IMR-90 (cell line): ENCODE data around the gene RIT1. TPM values are rescaled to one million over a fixed set of nuclear protein-coding genes. Genes with fewer than 3 reads are reported as not detected.
A peak's percentile ranks its signal among the peaks of the same experiment; 100 is the strongest.

Source experiments
- ATAC-seq: fragments of 200-7000 bp; cut with Tn5 transposase; 2 replicates; pipeline ENCODE4 v1.9.1; 2020; ENCODE audit warnings: low read depth, mild to moderate bottlenecking, moderate library complexity
- BruUV-seq: library from RNA; stranded (reverse); fragments of 400-500 nt; replicated peaks from 2 replicates; lab custom pipeline; 2021; lab: Mats Ljungman, UMichigan
- CTCF ChIA-PET: fragments of 300-600 bp; formaldehyde crosslinking; extraction: SDS; loops from one replicate; lab custom pipeline; 2021; ENCODE audit warnings: antibody characterized with exemption; lab: Yijun Ruan, JAX
- POLR2A ChIA-PET: fragments of 300-600 bp; sonication (Branson Sonifier 250); formaldehyde crosslinking; loops from one replicate; lab custom pipeline; 2022; ENCODE audit warnings: antibody characterized with exemption; ENCODE audit not compliant: unreplicated experiment; lab: Charles Lee
- DNase-seq: peaks from one replicate; pipeline ENCODE4 v3.0.0; 2013
- H2AFZ ChIP-seq: replicated peaks from 2 replicates; pipeline ENCODE3; 2013; ENCODE audit warnings: low read length, mild to moderate bottlenecking; ENCODE audit not compliant: poor library complexity
- H2AK5ac ChIP-seq: 2 replicates; pipeline ENCODE4 v1.6.1; 2013; ENCODE audit warnings: low read depth, low read length, inconsistent platforms
- H2AK9ac ChIP-seq: replicated peaks from 2 replicates; pipeline ENCODE3; 2013; ENCODE audit warnings: mild to moderate bottlenecking, low read depth, low read length, moderate library complexity; ENCODE audit not compliant: poor library complexity
- H2BK120ac ChIP-seq: 2 replicates; pipeline ENCODE4 v1.6.1; 2013; ENCODE audit warnings: low read depth, low read length, inconsistent platforms
- H2BK15ac ChIP-seq: 3 replicates; pipeline ENCODE4 v1.6.1; 2013; ENCODE audit warnings: low read depth, low read length, inconsistent platforms
- H2BK20ac ChIP-seq: 2 replicates; pipeline ENCODE4 v1.6.1; 2013; ENCODE audit warnings: low read depth, mild to moderate bottlenecking, inconsistent platforms, low read length, moderate library complexity
- H2BK5ac ChIP-seq: 2 replicates; pipeline ENCODE4 v1.6.1; 2013; ENCODE audit warnings: mild to moderate bottlenecking, low read depth, low read length, inconsistent platforms; ENCODE audit not compliant: poor library complexity, severe bottlenecking
- H3K14ac ChIP-seq: replicated peaks from 2 replicates; pipeline ENCODE4 v1.6.1; 2013; ENCODE audit warnings: low read depth, low read length, inconsistent platforms
- H3K18ac ChIP-seq: 2 replicates; pipeline ENCODE4 v1.6.1; 2013; ENCODE audit warnings: low read depth, low read length, control low read depth
- H3K23ac ChIP-seq: 2 replicates; pipeline ENCODE4 v1.6.1; 2013; ENCODE audit warnings: low read depth, low read length, inconsistent platforms
- H3K27ac ChIP-seq: 2 replicates; pipeline ENCODE4 v1.5.1; 2013; ENCODE audit warnings: mild to moderate bottlenecking, control low read depth, low read length; ENCODE audit not compliant: insufficient read depth
- H3K27me3 ChIP-seq: 2 replicates; pipeline ENCODE4 v1.6.1; 2013; ENCODE audit warnings: low read length; ENCODE audit not compliant: control insufficient read depth, insufficient read depth
- H3K36me3 ChIP-seq: 2 replicates; pipeline ENCODE4 v1.6.1; 2013; ENCODE audit warnings: low read length, mixed read lengths; ENCODE audit not compliant: control insufficient read depth, insufficient read depth
- H3K4ac ChIP-seq: 2 replicates; pipeline ENCODE4 v1.6.1; 2013; ENCODE audit warnings: low read depth, low read length, inconsistent platforms
- H3K4me1 ChIP-seq: 2 replicates; pipeline ENCODE4 v1.6.1; 2013; ENCODE audit warnings: low read length, mixed read lengths; ENCODE audit not compliant: control insufficient read depth, insufficient read depth
- H3K4me2 ChIP-seq: 2 replicates; pipeline ENCODE4 v1.6.1; 2013; ENCODE audit warnings: low read depth, mild to moderate bottlenecking, control low read depth, low read length, moderate library complexity
- H3K4me3 ChIP-seq: 2 replicates; pipeline ENCODE4 v1.5.1; 2013; ENCODE audit warnings: low read depth, mild to moderate bottlenecking, control low read depth, low read length, moderate library complexity; ENCODE audit not compliant: insufficient read depth
- H3K56ac ChIP-seq: 2 replicates; pipeline ENCODE4 v1.6.1; 2013; ENCODE audit warnings: low read length, inconsistent platforms; ENCODE audit not compliant: insufficient read depth; ENCODE audit errors: extremely low read depth
- H3K79me1 ChIP-seq, 2 experiments: 2 replicates each; pipeline ENCODE4 v1.6.1; 2013; ENCODE audit warnings: low read length in 2 of 2, inconsistent platforms in 1 of 2, low read depth in 1 of 2
- H3K9ac ChIP-seq: 2 replicates; pipeline ENCODE4 v1.6.1; 2013; ENCODE audit warnings: low read depth, low read length, control low read depth
- H3K9me1 ChIP-seq: 2 replicates; pipeline ENCODE4 v1.6.1; 2013; ENCODE audit warnings: low read length, inconsistent platforms; ENCODE audit not compliant: insufficient read depth
- H3K9me3 ChIP-seq: 2 replicates; pipeline ENCODE4 v1.6.1; 2013; ENCODE audit warnings: low read length; ENCODE audit not compliant: control insufficient read depth, insufficient read depth
- H4K20me1 ChIP-seq: 2 replicates; pipeline ENCODE4 v1.6.1; 2013; ENCODE audit warnings: low read length, inconsistent platforms; ENCODE audit not compliant: insufficient read depth
- H4K5ac ChIP-seq: 2 replicates; pipeline ENCODE4 v1.6.1; 2013; ENCODE audit warnings: mild to moderate bottlenecking, low read depth, low read length, control low read depth
- H4K8ac ChIP-seq, 2 experiments: 2 replicates each; pipeline ENCODE4 v1.6.1; 2013; ENCODE audit warnings: low read depth in 2 of 2, low read length in 2 of 2, control low read depth in 1 of 2, inconsistent platforms in 1 of 2
- H4K91ac ChIP-seq: 2 replicates; pipeline ENCODE4 v1.6.1; 2013; ENCODE audit warnings: low read depth, low read length, inconsistent platforms; ENCODE audit not compliant: insufficient read depth
- CTCF ChIP-seq: conservative IDR thresholded peaks from 2 replicates; pipeline ENCODE4 v1.5.1; 2012; ENCODE audit warnings: mild to moderate bottlenecking, low read depth, low read length, improper control_type of control experiment
- MAZ ChIP-seq: IDR thresholded peaks from 2 replicates; pipeline ENCODE4 v1.6.1; 2012; ENCODE audit warnings: low read depth, mild to moderate bottlenecking, low read length, improper control_type of control experiment, moderate library complexity, borderline replicate concordance
- MXI1 ChIP-seq: IDR thresholded peaks from 2 replicates; pipeline ENCODE4 v1.6.1; 2012; ENCODE audit warnings: low read depth, mild to moderate bottlenecking, low read length, moderate library complexity, borderline replicate concordance
- NFE2L2 ChIP-seq: fragments of 150-350 bp; IDR thresholded peaks from 2 replicates; pipeline ENCODE4 v1.6.1; 2016; ENCODE audit warnings: low read depth, mild to moderate bottlenecking, low read length
- POLR2A ChIP-seq: IDR thresholded peaks from 2 replicates; pipeline ENCODE4 v1.6.1; 2012; ENCODE audit warnings: mild to moderate bottlenecking, low read depth, low read length
- RAD21 ChIP-seq: IDR thresholded peaks from 2 replicates; pipeline ENCODE4 v1.6.1; 2012; ENCODE audit warnings: low read length, improper control_type of control experiment
- RFX5 ChIP-seq: IDR thresholded peaks from 2 replicates; pipeline ENCODE4 v1.8.0; 2012; ENCODE audit warnings: low read depth, mild to moderate bottlenecking, low read length, moderate library complexity
- SMC3 ChIP-seq: fragments of 150-350 bp; IDR thresholded peaks from 2 replicates; pipeline ENCODE4 v1.6.1; 2016; ENCODE audit warnings: low read depth, mild to moderate bottlenecking, antibody characterized with exemption, low read length, moderate library complexity
- USF2 ChIP-seq: fragments of 150-350 bp; IDR thresholded peaks from 2 replicates; pipeline ENCODE4 v1.6.1; 2017; ENCODE audit warnings: mild to moderate bottlenecking, antibody characterized with exemption, low read length, low read depth
- WGBS, 2 experiments: methylation state at CpG; one replicate each; pipeline versions ENCODE4 v1.1.5 to v1.1.7; 2013; ENCODE audit warnings: missing lambda C conversion rate in 2 of 2; ENCODE audit not compliant: insufficient read length in 1 of 2; ENCODE audit errors: extremely low coverage in 2 of 2; 5-methylcytosine and 5-hydroxymethylcytosine counted together
- dilution Hi-C: fragments of 300-500 bp; cut with HindIII; formaldehyde crosslinking; loops from one replicate; pipeline ENCODE4 v1.14.3; 2018; ENCODE audit warnings: low sequenced_read_pairs; ENCODE audit not compliant: unreplicated experiment
- in situ Hi-C: fragments of 300-500 bp; cut with MboI; formaldehyde crosslinking; loops from 3 replicates; pipeline ENCODE4 v1.14.3; 2019; ENCODE audit warnings: low sequenced_read_pairs, inconsistent platforms, mixed read lengths
- intact Hi-C: fragments of 100-400 bp; cut with micrococcal nuclease; formaldehyde crosslinking; loops from 2 replicates; pipeline ENCODE4 v1.10.0; 2022
- polyA plus RNA-seq, 3 experiments: library from polyadenylated mRNA; depleted of rRNA; stranded (reverse); fragments of >200 nt; gene quantifications; 2 replicates each; pipeline ENCODE4 v1.2.3, GENCODE V29; 2012; ENCODE audit warnings: low replicate concordance in 1 of 3
- total RNA-seq: library from RNA; depleted of rRNA; stranded (reverse); fragments of >200 nt; gene quantifications from 2 replicates; pipeline ENCODE4 v1.2.3, GENCODE V29; 2012

The RIT1 gene
- total and polyA plus RNA-seq, 2 of the 4 experiments (the other 2 are of a cell fraction), result 29.6 to 46.8 TPM

GRCh38 chr1:155944444-155944799, 33.3 kb upstream of the RIT1 start:
- peak overlapping the region in 1 of 2 experiments; percentile 66; a peak in 1 of 4 replicates for H4K8ac ChIP-seq
- H3K27ac ChIP-seq, result no peak overlapping the region
- no peak overlapping the region for H3K18ac ChIP-seq
- no peak overlapping the region for H2BK20ac ChIP-seq
- H3K14ac ChIP-seq, result no peak overlapping the region
- in situ Hi-C loops, result no loop called here
- WGBS, 2 experiments, result 100% methylated on average over 1 of the region's 6 CpGs; no CpG with 5 or more reads in 1 of the 2 experiments
- no peak overlapping the region for H2BK5ac ChIP-seq
- no peak for ATAC-seq
- TF ChIP-seq RFX5 (no peak), RAD21 (no peak), CTCF (no peak), SMC3 (no peak), USF2 (no peak), NFE2L2 (no peak), MXI1 (no peak), MAZ (no peak), POLR2A (no peak)
- intact Hi-C loops, result loop anchor here (5.0 kb wide), 1 partner anchor 33 kb away; the partner anchor contains the start of gene ARHGEF2
- no peaks in the 10 kb centered on the region for H3K9me3 ChIP-seq
- no peak overlapping the region for H3K23ac ChIP-seq
- no peak overlapping the region for H3K56ac ChIP-seq
- no peak for DNase-seq
- H3K4me2 ChIP-seq, result no peak overlapping the region
- H3K4ac ChIP-seq, result no peak overlapping the region
- no peak overlapping the region for H2AK9ac ChIP-seq
- H2BK15ac ChIP-seq, result no peak overlapping the region
- H3K27me3 ChIP-seq, result no peaks in the 10 kb centered on the region
- no TSS peak for BruUV-seq
- H2BK120ac ChIP-seq, result no peak overlapping the region
- dilution Hi-C loops, result no loop called here
- H4K20me1 ChIP-seq, result peaks cover 28% of the 10 kb centered on the region; the same call in 1 of the 2 replicates
- H4K5ac ChIP-seq, result no peak overlapping the region
- ChIA-PET POLR2A (no interaction called here), CTCF (no interaction called here)
- H3K9ac ChIP-seq, result no peak overlapping the region
- H4K91ac ChIP-seq, result no peak overlapping the region
- H2AK5ac ChIP-seq, result no peak overlapping the region
- no peak overlapping the region for H3K4me3 ChIP-seq
- H3K36me3 ChIP-seq, result peaks cover 35% of the 10 kb centered on the region
- peaks cover 0 to 23% of the 10 kb centered on the region in 2 experiments; a peak in 3 of 4 replicates for H3K79me1 ChIP-seq
- H3K9me1 ChIP-seq, result peaks cover 10% of the 10 kb centered on the region; the same call in 1 of the 2 replicates
- H3K4me1 ChIP-seq, result peaks cover 11% of the 10 kb centered on the region; the same call in 1 of the 2 replicates
- H2AFZ ChIP-seq, result no peak overlapping the region
